K562 (cell line): ENCODE results near the gene NAV2. TPM values are rescaled to one million over a fixed set of nuclear protein-coding genes. Genes with fewer than 3 reads are reported as not detected.

Experiments used
- ATAC-seq: fragments of 200-7000 bp; cut with Tn5 transposase; 3 replicates; pipeline ENCODE4 v1.9.1; 2020; ENCODE audit warnings: moderate library complexity
- BruUV-seq: library from RNA; stranded (reverse); fragments of 400-500 nt; replicated peaks from 2 replicates; lab custom pipeline; 2021; lab: Mats Ljungman, UMichigan
- CTCF ChIA-PET: fragments of 300-600 bp; formaldehyde crosslinking; extraction: SDS; loops from one replicate; lab custom pipeline; 2021; ENCODE audit warnings: low intra/inter-chr PET ratio; lab: Yijun Ruan, JAX
- POLR2A ChIA-PET: fragments of 300-600, 350-650 bp; sonication (Branson Sonifier 250); formaldehyde crosslinking; extraction: SDS; loops from one replicate; lab custom pipeline; 2021; ENCODE audit warnings: antibody characterized with exemption, inconsistent platforms; lab: Yijun Ruan, JAX
- DNase-seq, 4 experiments: peaks; one replicate each; pipeline versions ENCODE4 v3.0.0 to v3.0.0-alpha.2; 2011 to 2018; ENCODE audit warnings: low spot score in 3 of 4, mixed read lengths in 3 of 4; ENCODE audit errors: extremely low read depth in 1 of 4
- FAIRE-seq: peaks from 2 replicates; lab custom pipeline; 2011; peaks lifted over from hg19 to GRCh38; lab: Jason Lieb, UNC
- H2AFZ ChIP-seq: 2 replicates; pipeline ENCODE4 v1.6.0; 2011; ENCODE audit warnings: low read depth, low read length, control low read depth, inconsistent platforms
- H3K27ac ChIP-seq: fragments of 200-600 bp; 3 replicates; pipeline ENCODE4 v1.8.0; 2011; ENCODE audit warnings: low read depth, mild to moderate bottlenecking, control low read depth, inconsistent platforms, low read length, moderate library complexity, mixed read lengths; ENCODE audit errors: extremely low read depth
- H3K27me3 ChIP-seq, 2 experiments: fragments of 300-600 bp in 1 of 2; 2 replicates in 1 of 2; 3 replicates in 1 of 2; pipeline versions ENCODE4 v1.6.0 to v1.8.0; 2011; ENCODE audit warnings: inconsistent platforms in 2 of 2, low read length in 2 of 2, mild to moderate bottlenecking in 1 of 2, mixed read lengths in 1 of 2, moderate library complexity in 1 of 2; ENCODE audit not compliant: control insufficient read depth in 2 of 2, insufficient read depth in 2 of 2
- H3K36me3 ChIP-seq: fragments of 300-600 bp; 3 replicates; pipeline ENCODE4 v1.8.0; 2011; ENCODE audit warnings: mild to moderate bottlenecking, low read length, inconsistent platforms; ENCODE audit not compliant: control insufficient read depth, insufficient read depth
- H3K4me1 ChIP-seq, 2 experiments: fragments of 200-600 bp in 1 of 2; replicated peaks in 1 of 2; 2 replicates in 1 of 2; 3 replicates in 1 of 2; pipeline versions ENCODE4 v1.5.1 to v1.8.0; 2011; ENCODE audit warnings: inconsistent platforms in 2 of 2, low read length in 2 of 2, mild to moderate bottlenecking in 1 of 2, mixed read lengths in 1 of 2, moderate library complexity in 1 of 2; ENCODE audit not compliant: control insufficient read depth in 2 of 2, insufficient read depth in 2 of 2
- H3K4me2 ChIP-seq: 2 replicates; pipeline ENCODE4 v1.6.1; 2011; ENCODE audit warnings: low read length, control low read depth, inconsistent platforms, mixed read lengths; ENCODE audit not compliant: insufficient read depth
- H3K4me3 ChIP-seq: fragments of 200-600 bp; sonication (generic), shearing (Covaris generic); 2 replicates; pipeline ENCODE4 v1.5.1; 2016; ENCODE audit warnings: control low read depth, inconsistent platforms
- H3K79me2 ChIP-seq: fragments of 200-600 bp; 3 replicates; pipeline ENCODE4 v1.8.0; 2011; ENCODE audit warnings: low read length, inconsistent platforms; ENCODE audit not compliant: control insufficient read depth, insufficient read depth
- H3K9ac ChIP-seq, 2 experiments: 2 replicates each; pipeline versions ENCODE4 v1.6.0 to v1.6.1; 2011; ENCODE audit warnings: low read depth in 2 of 2, low read length in 2 of 2, control low read depth in 1 of 2, inconsistent platforms in 1 of 2, mild to moderate bottlenecking in 1 of 2, mixed read lengths in 1 of 2; ENCODE audit not compliant: insufficient read depth in 1 of 2
- H3K9me1 ChIP-seq: one replicate; pipeline ENCODE4 v1.6.0; 2011; ENCODE audit warnings: inconsistent platforms, mild to moderate bottlenecking, low read length, moderate library complexity; ENCODE audit not compliant: control insufficient read depth, insufficient read depth
- H3K9me3 ChIP-seq: replicated peaks from 2 replicates; pipeline ENCODE4 v1.5.1; 2011; ENCODE audit warnings: low read depth, low read length, inconsistent platforms; ENCODE audit not compliant: control insufficient read depth, insufficient read depth
- H4K20me1 ChIP-seq: replicated peaks from 2 replicates; pipeline ENCODE4 v1.6.1; 2011; ENCODE audit warnings: low read length, inconsistent platforms, mixed read lengths; ENCODE audit not compliant: control insufficient read depth, insufficient read depth
- E2F3 ChIP-seq: fragments of 250-450 bp; sonication (Bioruptor Pico); IDR thresholded peaks from 2 replicates; pipeline ENCODE4 v1.4.0; 2020; ENCODE audit warnings: mild to moderate bottlenecking
- ELK3 ChIP-seq: fragments of 450-650 bp; formaldehyde crosslinking; IDR thresholded peaks from 2 replicates; pipeline ENCODE4 v1.4.0; 2020; ENCODE audit warnings: mild to moderate bottlenecking
- HNRNPLL ChIP-seq: fragments of 200-400 bp; formaldehyde crosslinking; IDR thresholded peaks from 2 replicates; pipeline ENCODE4 v1.6.1; 2017; ENCODE audit warnings: low read length, low read depth, mild to moderate bottlenecking; ENCODE audit not compliant: poor library complexity, severe bottlenecking
- MEIS2 ChIP-seq: fragments of 450-650 bp; IDR thresholded peaks from 2 replicates; pipeline ENCODE4 v1.6.1; 2014; ENCODE audit warnings: mild to moderate bottlenecking; ENCODE audit not compliant: partially characterized antibody
- NR2C2 ChIP-seq, 2 experiments: fragments of 200-800 bp in 1 of 2; sonication (Bioruptor generic) in 1 of 2; sonication (generic) in 1 of 2; formaldehyde crosslinking in 1 of 2; IDR thresholded peaks; 2 replicates each; pipeline versions ENCODE4 v1.6.1 to v1.8.0; 2016 to 2022; ENCODE audit warnings: mild to moderate bottlenecking in 1 of 2, missing compliant biosample characterization in 1 of 2, missing genetic modification characterization in 1 of 2, missing genetic modification reagents in 1 of 2
- SMAD2 ChIP-seq: fragments of 150-350 bp; IDR thresholded peaks from 2 replicates; pipeline ENCODE4 v1.6.1; 2014; ENCODE audit warnings: low read depth, mild to moderate bottlenecking, low read length
- SRSF3 ChIP-seq: fragments of 200-400 bp; formaldehyde crosslinking; IDR thresholded peaks from 2 replicates; pipeline ENCODE4 v1.6.1; 2016; ENCODE audit warnings: mild to moderate bottlenecking, low read length, moderate library complexity; ENCODE audit not compliant: insufficient read depth
- TCFL5 ChIP-seq: fragments of 250-450 bp; sonication (Bioruptor Pico); conservative IDR thresholded peaks from 2 replicates; pipeline ENCODE4 v1.6.1; 2021; ENCODE audit warnings: mild to moderate bottlenecking, moderate library complexity, matching md5 sums
- ZFPM2 ChIP-seq: fragments of 250-450 bp; sonication (Bioruptor Pico); IDR thresholded peaks from 2 replicates; pipeline ENCODE4 v1.5.1; 2022; ENCODE audit warnings: mild to moderate bottlenecking
- ZNF146 ChIP-seq: IDR thresholded peaks from one replicate; pipeline ENCODE4 v1.6.1; 2018; ENCODE audit warnings: missing compliant biosample characterization; ENCODE audit not compliant: unreplicated experiment
- ZNF174 ChIP-seq: fragments of 250-450 bp; sonication (Bioruptor Pico); IDR thresholded peaks from 2 replicates; pipeline ENCODE4 v1.4.0; 2020; ENCODE audit warnings: mild to moderate bottlenecking
- WGBS: fragments of 100-300 bp; shearing (Covaris generic); methylation state at CpG from one replicate; pipeline ENCODE4 v1.1.6; 2016; ENCODE audit warnings: low coverage, mixed read lengths; ENCODE audit not compliant: insufficient coverage; ENCODE audit errors: missing lambda C conversion rate; 5-methylcytosine and 5-hydroxymethylcytosine counted together
- in situ Hi-C: fragments of 300-500 bp; cut with MboI; formaldehyde crosslinking; loops from 4 replicates; pipeline ENCODE4 v1.15.0; 2018; ENCODE audit warnings: inconsistent platforms, mixed read lengths
- intact Hi-C: fragments of 100-400 bp; cut with micrococcal nuclease; formaldehyde crosslinking; loops from 2 replicates; pipeline ENCODE4 v1.14.2; 2022
- polyA plus RNA-seq, 8 experiments: library from polyadenylated mRNA; depleted of rRNA in 4 of 8; stranded (reverse) in 5 of 8; unstranded in 3 of 8; fragments of >200 nt; fragmentation: Nextera tagmentation in 2 of 8; fragmentation: Illumina TruSeq in 1 of 8; extraction: Ambion mirVana in 2 of 8; extraction: Trizol in 1 of 8; gene quantifications; 2 replicates each; pipeline versions ENCODE4 v1.2.1 to v1.2.3, GENCODE V29; 2011 to 2014; ENCODE audit warnings: inconsistent platforms in 1 of 8, missing spikeins in 1 of 8
- total RNA-seq, 7 experiments: library from RNA; depleted of rRNA in 6 of 7; stranded (reverse); fragments of >200 nt in 6 of 7; fragmentation: Illumina TruSeq in 2 of 7; extraction: Trizol in 2 of 7; gene quantifications; 2 replicates each; pipeline versions ENCODE4 v1.2.1 to v1.2.3, GENCODE V29; 2011 to 2021; ENCODE audit warnings: low replicate concordance in 1 of 7
- TF ChIP-seq, protein P1 (sequence below): fragments of 450-650 bp; conservative IDR thresholded peaks from 2 replicates; pipeline ENCODE4 v1.6.1; 2016; ENCODE audit warnings: missing genetic modification characterization, low read depth, mild to moderate bottlenecking, missing compliant biosample characterization, moderate library complexity
- TF ChIP-seq, protein P2 (sequence below): sonication (generic); formaldehyde crosslinking; IDR thresholded peaks from 2 replicates; pipeline ENCODE4 v1.8.1; 2022; ENCODE audit warnings: missing genetic modification reagents
- TF ChIP-seq, protein P3 (sequence below): fragments of 250-450 bp; sonication (Bioruptor Pico); IDR thresholded peaks from 2 replicates; pipeline ENCODE4 v1.9.0; 2021; ENCODE audit warnings: mild to moderate bottlenecking, inconsistent platforms

NAV2 gene
- total and polyA plus RNA-seq, 9 of the 15 experiments (the other 6 are each of a cell fraction or from before 2014, with no cell fraction given): 0.03 to 0.35 (median 0.05) TPM

GRCh38 chr11:20037396-20038153, 324.9 kb downstream of the NAV2 start:
- Histone ChIP-seq H3K36me3 (no peaks in the 10 kb centered on the region), H3K9me1 (no peaks in the 10 kb centered on the region), H3K27ac (no peak overlapping the region), H3K9me3 (no peaks in the 10 kb centered on the region), H3K4me2 (no peak overlapping the region), H3K9ac (no peak overlapping the region), H3K79me2 (no peaks in the 10 kb centered on the region), H3K27me3 (peaks cover 13 to 50% of the 10 kb centered on the region in 2 experiments), H2AFZ (no peak overlapping the region), H3K4me3 (no peak overlapping the region), H3K4me1 (no peaks in the 10 kb centered on the region; a peak in 2 of 5 replicates), H4K20me1 (0 out of 2 replicates have a peak, but pooled peaks cover 7% of the 10 kb centered on the region)
- POLR2A ChIA-PET: interaction anchor here (0.6 kb wide), 1 partner anchor 17 kb away, joined by 4 read pairs; no protein-coding TSS in a partner anchor
- 14% methylated on average over 3 of the region's 3 CpGs for WGBS
- CTCF ChIA-PET: no interaction called here
- no peak for DNase-seq
- ATAC-seq: no peak
- in situ Hi-C loops (no loop called here), intact Hi-C loops (loop anchor here (5.0 kb wide), 1 partner anchor 75 kb away; no protein-coding TSS in a partner anchor)
- no peak for FAIRE-seq
- no TSS peak for BruUV-seq
- TF ChIP-seq, protein P1, sequence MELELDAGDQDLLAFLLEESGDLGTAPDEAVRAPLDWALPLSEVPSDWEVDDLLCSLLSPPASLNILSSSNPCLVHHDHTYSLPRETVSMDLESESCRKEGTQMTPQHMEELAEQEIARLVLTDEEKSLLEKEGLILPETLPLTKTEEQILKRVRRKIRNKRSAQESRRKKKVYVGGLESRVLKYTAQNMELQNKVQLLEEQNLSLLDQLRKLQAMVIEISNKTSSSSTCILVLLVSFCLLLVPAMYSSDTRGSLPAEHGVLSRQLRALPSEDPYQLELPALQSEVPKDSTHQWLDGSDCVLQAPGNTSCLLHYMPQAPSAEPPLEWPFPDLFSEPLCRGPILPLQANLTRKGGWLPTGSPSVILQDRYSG: no peak
- TF ChIP-seq HNRNPLL: no peak
- TF ChIP-seq, protein P2, sequence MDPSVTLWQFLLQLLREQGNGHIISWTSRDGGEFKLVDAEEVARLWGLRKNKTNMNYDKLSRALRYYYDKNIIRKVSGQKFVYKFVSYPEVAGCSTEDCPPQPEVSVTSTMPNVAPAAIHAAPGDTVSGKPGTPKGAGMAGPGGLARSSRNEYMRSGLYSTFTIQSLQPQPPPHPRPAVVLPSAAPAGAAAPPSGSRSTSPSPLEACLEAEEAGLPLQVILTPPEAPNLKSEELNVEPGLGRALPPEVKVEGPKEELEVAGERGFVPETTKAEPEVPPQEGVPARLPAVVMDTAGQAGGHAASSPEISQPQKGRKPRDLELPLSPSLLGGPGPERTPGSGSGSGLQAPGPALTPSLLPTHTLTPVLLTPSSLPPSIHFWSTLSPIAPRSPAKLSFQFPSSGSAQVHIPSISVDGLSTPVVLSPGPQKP (CRISPR knock-in tag): no peak
- no peak for TF ChIP-seq SMAD2
- TF ChIP-seq NR2C2 (CRISPR knock-in tag; IDR thresholded peaks at IDR 0.05): no peak
- no peak for TF ChIP-seq NR2C2 (tag; IDR thresholded peaks at IDR 0.05)
- TF ChIP-seq, protein P3, sequence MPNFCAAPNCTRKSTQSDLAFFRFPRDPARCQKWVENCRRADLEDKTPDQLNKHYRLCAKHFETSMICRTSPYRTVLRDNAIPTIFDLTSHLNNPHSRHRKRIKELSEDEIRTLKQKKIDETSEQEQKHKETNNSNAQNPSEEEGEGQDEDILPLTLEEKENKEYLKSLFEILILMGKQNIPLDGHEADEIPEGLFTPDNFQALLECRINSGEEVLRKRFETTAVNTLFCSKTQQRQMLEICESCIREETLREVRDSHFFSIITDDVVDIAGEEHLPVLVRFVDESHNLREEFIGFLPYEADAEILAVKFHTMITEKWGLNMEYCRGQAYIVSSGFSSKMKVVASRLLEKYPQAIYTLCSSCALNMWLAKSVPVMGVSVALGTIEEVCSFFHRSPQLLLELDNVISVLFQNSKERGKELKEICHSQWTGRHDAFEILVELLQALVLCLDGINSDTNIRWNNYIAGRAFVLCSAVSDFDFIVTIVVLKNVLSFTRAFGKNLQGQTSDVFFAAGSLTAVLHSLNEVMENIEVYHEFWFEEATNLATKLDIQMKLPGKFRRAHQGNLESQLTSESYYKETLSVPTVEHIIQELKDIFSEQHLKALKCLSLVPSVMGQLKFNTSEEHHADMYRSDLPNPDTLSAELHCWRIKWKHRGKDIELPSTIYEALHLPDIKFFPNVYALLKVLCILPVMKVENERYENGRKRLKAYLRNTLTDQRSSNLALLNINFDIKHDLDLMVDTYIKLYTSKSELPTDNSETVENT (CRISPR knock-in tag): no peak
- no peak for TF ChIP-seq ZNF146 (CRISPR knock-in tag)
- no peak for TF ChIP-seq SRSF3
- TF ChIP-seq ZFPM2 (CRISPR knock-in tag): no peak
- TF ChIP-seq ELK3 (CRISPR knock-in tag): no peak
- no peak for TF ChIP-seq TCFL5 (CRISPR knock-in tag)
- TF ChIP-seq E2F3: no peak
- no peak for TF ChIP-seq ZNF174 (CRISPR knock-in tag)
- TF ChIP-seq MEIS2: no peak
